H9 (cell line): Measurements from ENCODE around the gene HDGFL3. TPM values are rescaled to one million over a fixed set of nuclear protein-coding genes. Genes with fewer than 3 reads are reported as not detected.

Experiments used
- DNase-seq: peaks from one replicate; pipeline ENCODE4 v3.0.0-alpha.2; 2017
- H2AFZ ChIP-seq: one replicate; pipeline ENCODE4 v1.6.1; 2013; ENCODE audit warnings: mild to moderate bottlenecking, low read length, control low read depth, moderate library complexity
- H2AK5ac ChIP-seq: 2 replicates; pipeline ENCODE4 v1.6.1; 2013; ENCODE audit warnings: low read length, control low read depth, mixed read lengths; ENCODE audit not compliant: insufficient read length
- H2BK120ac ChIP-seq: one replicate; pipeline ENCODE4 v1.6.1; 2013; ENCODE audit warnings: low read depth, mild to moderate bottlenecking, low read length, control low read depth, inconsistent platforms; ENCODE audit not compliant: poor library complexity, severe bottlenecking
- H2BK12ac ChIP-seq: 2 replicates; pipeline ENCODE4 v1.6.1; 2013; ENCODE audit warnings: low read length, control low read depth, mixed read lengths, low read depth; ENCODE audit not compliant: insufficient read length
- H2BK15ac ChIP-seq: 2 replicates; pipeline ENCODE4 v1.6.1; 2013; ENCODE audit warnings: low read depth, low read length, control low read depth
- H2BK20ac ChIP-seq: one replicate; pipeline ENCODE4 v1.6.1; 2013; ENCODE audit warnings: low read depth, mild to moderate bottlenecking, low read length, control low read depth, inconsistent platforms; ENCODE audit not compliant: poor library complexity, severe bottlenecking
- H2BK5ac ChIP-seq: 2 replicates; pipeline ENCODE4 v1.6.1; 2013; ENCODE audit warnings: low read length, control low read depth, mixed read lengths; ENCODE audit not compliant: insufficient read length
- H3K14ac ChIP-seq: 2 replicates; pipeline ENCODE4 v1.6.1; 2013; ENCODE audit warnings: low read length, control low read depth; ENCODE audit not compliant: insufficient read depth
- H3K18ac ChIP-seq: 2 replicates; pipeline ENCODE4 v1.6.1; 2013; ENCODE audit warnings: low read depth, mild to moderate bottlenecking, mixed read lengths, low read length, control low read depth; ENCODE audit not compliant: insufficient read length
- H3K23ac ChIP-seq: 2 replicates; pipeline ENCODE4 v1.6.1; 2013; ENCODE audit warnings: low read length, control low read depth, mixed read lengths, low read depth; ENCODE audit not compliant: insufficient read length
- H3K23me2 ChIP-seq: 2 replicates; pipeline ENCODE4 v1.6.1; 2013; ENCODE audit warnings: low read depth, mild to moderate bottlenecking, mixed read lengths, low read length, control low read depth; ENCODE audit not compliant: insufficient read length, poor library complexity, severe bottlenecking
- H3K27ac ChIP-seq: 2 replicates; pipeline ENCODE4 v1.5.1; 2013; ENCODE audit warnings: low read length, control low read depth, mixed read lengths, low read depth; ENCODE audit not compliant: insufficient read length
- H3K27me3 ChIP-seq: 2 replicates; pipeline ENCODE4 v1.6.1; 2013; ENCODE audit warnings: low read length, control low read depth, inconsistent platforms; ENCODE audit not compliant: insufficient read depth
- H3K4ac ChIP-seq: 2 replicates; pipeline ENCODE4 v1.6.1; 2013; ENCODE audit warnings: low read depth, mild to moderate bottlenecking, control low read depth, inconsistent platforms, low read length, moderate library complexity
- H3K4me1 ChIP-seq: 2 replicates; pipeline ENCODE4 v1.6.1; 2013; ENCODE audit warnings: low read length, control low read depth, inconsistent platforms; ENCODE audit not compliant: insufficient read depth
- H3K4me2 ChIP-seq: 2 replicates; pipeline ENCODE4 v1.6.1; 2013; ENCODE audit warnings: low read length, control low read depth, mixed read lengths; ENCODE audit not compliant: insufficient read length, insufficient read depth
- H3K56ac ChIP-seq: 2 replicates; pipeline ENCODE4 v1.6.1; 2013; ENCODE audit warnings: low read depth, mild to moderate bottlenecking, mixed read lengths, low read length, control low read depth; ENCODE audit not compliant: insufficient read length
- H3K79me1 ChIP-seq: 2 replicates; pipeline ENCODE4 v1.6.1; 2013; ENCODE audit warnings: low read depth, mild to moderate bottlenecking, moderate library complexity, low read length, control low read depth, inconsistent platforms; ENCODE audit not compliant: insufficient read depth, poor library complexity, severe bottlenecking
- H3K79me2 ChIP-seq: 2 replicates; pipeline ENCODE4 v1.6.1; 2013; ENCODE audit warnings: low read length, control low read depth, inconsistent platforms; ENCODE audit not compliant: insufficient read depth
- H3K9ac ChIP-seq: 2 replicates; pipeline ENCODE4 v1.6.1; 2013; ENCODE audit warnings: low read length, control low read depth, mixed read lengths; ENCODE audit not compliant: insufficient read length; ENCODE audit errors: extremely low read depth
- H3K9me3 ChIP-seq: one replicate; pipeline ENCODE4 v1.6.1; 2013; ENCODE audit warnings: low read depth, low read length, inconsistent platforms; ENCODE audit not compliant: control insufficient read depth
- H3T11ph ChIP-seq: one replicate; pipeline ENCODE4 v1.6.1; 2013; ENCODE audit warnings: mild to moderate bottlenecking, low read length, control low read depth, inconsistent platforms
- H4K20me1 ChIP-seq: one replicate; pipeline ENCODE4 v1.6.1; 2013; ENCODE audit not compliant: control insufficient read depth, insufficient read length, insufficient read depth
- H4K5ac ChIP-seq: 2 replicates; pipeline ENCODE4 v1.6.1; 2013; ENCODE audit warnings: low read depth, mild to moderate bottlenecking, mixed read lengths, low read length, control low read depth; ENCODE audit not compliant: insufficient read length
- H4K8ac ChIP-seq: replicated peaks from 2 replicates; pipeline ENCODE4 v1.6.1; 2013; ENCODE audit warnings: low read length, control low read depth, mixed read lengths, low read depth; ENCODE audit not compliant: insufficient read length
- H4K91ac ChIP-seq: 2 replicates; pipeline ENCODE4 v1.6.1; 2013; ENCODE audit warnings: low read depth, mild to moderate bottlenecking, moderate library complexity, mixed read lengths, low read length, control low read depth; ENCODE audit not compliant: insufficient read length
- H3K27ac Mint-ChIP-seq, 3 experiments: 2 replicates in 2 of 3; 3 replicates in 1 of 3; pipeline ENCODE4 v1.8.0; 2020 to 2021; ENCODE audit warnings: mixed read lengths in 3 of 3, mild to moderate bottlenecking in 1 of 3, moderate library complexity in 1 of 3
- H3K27me3 Mint-ChIP-seq: 2 replicates; pipeline ENCODE4 v1.8.0; 2021; ENCODE audit warnings: low read depth, mild to moderate bottlenecking, moderate library complexity, mixed read lengths
- H3K36me3 Mint-ChIP-seq, 3 experiments: 2 replicates in 2 of 3; 3 replicates in 1 of 3; pipeline ENCODE4 v1.8.0; 2020 to 2021; ENCODE audit warnings: low read depth in 3 of 3, mixed read lengths in 3 of 3; ENCODE audit not compliant: insufficient read depth in 1 of 3
- H3K4me1 Mint-ChIP-seq, 2 experiments: 2 replicates each; pipeline ENCODE4 v1.8.0; 2020; ENCODE audit warnings: mixed read lengths in 2 of 2
- H3K4me3 Mint-ChIP-seq, 2 experiments: 2 replicates in 1 of 2; 3 replicates in 1 of 2; pipeline ENCODE4 v1.8.0; 2020 to 2021; ENCODE audit warnings: mild to moderate bottlenecking in 2 of 2, mixed read lengths in 2 of 2, moderate library complexity in 1 of 2
- H3K9me3 Mint-ChIP-seq, 2 experiments: 2 replicates in 1 of 2; 3 replicates in 1 of 2; pipeline ENCODE4 v1.8.0; 2020; ENCODE audit warnings: mild to moderate bottlenecking in 2 of 2, mixed read lengths in 2 of 2, moderate library complexity in 1 of 2
- CTCF ChIP-seq: fragments of 200-600 bp; sonication (generic); conservative IDR thresholded peaks from 3 replicates; pipeline ENCODE4 v1.8.0; 2021; ENCODE audit warnings: antibody characterized with exemption, mild to moderate bottlenecking
- WGBS: extraction: QIAGEN DNeasy Blood & Tissue Kit; methylation state at CpG from one replicate; pipeline ENCODE4 v1.1.7; 2013; ENCODE audit warnings: missing lambda C conversion rate, low lambda C conversion rate, mixed read lengths; ENCODE audit not compliant: insufficient read length; ENCODE audit errors: extremely low coverage; 5-methylcytosine and 5-hydroxymethylcytosine counted together
- total RNA-seq: library from RNA; stranded (reverse); gene quantifications from 2 replicates; pipeline ENCODE4 v1.2.1, GENCODE V29; 2021

Gene HDGFL3
- total RNA-seq, 1 experiment from 2014 or later, result 120 TPM

DNA sequence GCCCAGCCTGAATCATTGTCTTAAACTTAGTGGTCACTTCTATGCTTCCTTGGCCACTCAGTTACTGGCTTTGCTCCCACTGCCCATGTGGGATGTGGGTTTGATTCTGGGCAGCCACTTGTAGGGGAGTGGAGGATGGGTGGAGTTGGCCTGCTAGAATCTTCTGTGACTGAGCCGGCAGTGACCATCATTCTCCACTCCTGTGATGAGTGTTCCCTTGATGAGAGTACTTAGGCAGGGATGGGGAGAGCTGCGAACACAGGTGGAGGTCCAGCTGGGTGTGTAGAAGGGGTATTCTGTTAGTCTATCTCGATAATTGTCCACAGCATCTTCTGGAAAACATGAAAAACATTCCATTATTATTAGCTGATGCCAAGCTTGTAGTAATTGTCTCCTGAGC is 92.2 kb downstream of the HDGFL3 start:
- no peak for DNase-seq
- Histone ChIP-seq H2AK5ac (no peak overlapping the region), H3K79me1 (no peaks in the 10 kb centered on the region), H3K23ac (no peak overlapping the region), H2BK120ac (no peak overlapping the region), H2BK15ac (no peak overlapping the region), H2BK12ac (no peak overlapping the region), H3K9me3 (no peaks in the 10 kb centered on the region), H3K27me3 (no peaks in the 10 kb centered on the region), H2AFZ (no peak overlapping the region), H3K4me2 (no peak overlapping the region), H4K5ac (no peak overlapping the region), H3T11ph (no peak overlapping the region), H4K20me1 (no peaks in the 10 kb centered on the region), H3K14ac (no peak overlapping the region), H3K9ac (no peak overlapping the region), H3K27ac (no peak overlapping the region), H3K56ac (no peak overlapping the region), H3K4ac (no peak overlapping the region), H4K91ac (no peak overlapping the region), H3K4me1 (no peaks in the 10 kb centered on the region), H4K8ac (no peak overlapping the region), H2BK20ac (no peak overlapping the region), H3K79me2 (no peaks in the 10 kb centered on the region), H3K18ac (no peak overlapping the region), H2BK5ac (no peak overlapping the region), H3K23me2 (no peaks in the 10 kb centered on the region)
- Mint-ChIP-seq H3K36me3 (peaks cover 0 to 4% (median 0%) of the 10 kb centered on the region in 3 experiments; a peak in 3 of 7 replicates), H3K4me3 (no peak overlapping the region), H3K27me3 (peaks cover 2% of the 10 kb centered on the region), H3K4me1 (0 out of 4 replicates have a peak, but pooled peaks cover 0 to 2% of the 10 kb centered on the region in 2 experiments), H3K27ac (no peak overlapping the region), H3K9me3 (peaks cover 0 to 6% of the 10 kb centered on the region in 2 experiments; a peak in 2 of 5 replicates)
- no peak for TF ChIP-seq CTCF
- no CpG with 5 or more reads among the region's 3 CpGs for WGBS
